22Rv1 (cell line): Measurements from ENCODE around the gene TMPRSS6.

Source experiments
- H3K27ac ChIP-seq: fragments of 450-650 bp; 2 replicates; pipeline ENCODE4 v1.5.1; 2017
- ZFX ChIP-seq: fragments of 450-650 bp; IDR thresholded peaks from 2 replicates; pipeline ENCODE4 v1.6.1; 2017; ENCODE audit warnings: antibody characterized with exemption, borderline replicate concordance
- TF ChIP-seq, protein P1 (sequence below): fragments of 450-650 bp; IDR thresholded peaks from 2 replicates; pipeline ENCODE4 v1.5.1; 2017; ENCODE audit warnings: mild to moderate bottlenecking

TMPRSS6 gene

DNA sequence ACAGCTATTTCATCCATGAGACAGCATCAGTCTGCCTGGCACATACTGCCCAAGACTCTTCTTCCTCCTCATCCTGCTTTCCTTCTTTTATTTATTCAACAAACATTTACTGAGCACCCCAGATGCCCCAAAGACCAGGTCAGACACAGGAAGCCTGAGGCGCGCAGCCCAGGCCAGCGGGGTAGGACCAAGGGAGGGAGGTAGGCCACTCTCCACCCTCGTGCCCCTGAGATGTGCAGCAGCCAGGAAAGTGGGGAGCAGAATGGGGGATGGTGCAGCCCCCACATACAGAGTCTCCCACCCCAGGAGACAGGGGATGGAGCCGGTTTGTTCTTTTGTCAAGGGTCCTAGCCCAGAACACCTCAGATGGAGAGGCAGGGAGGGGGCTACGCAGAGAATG lies 44.4 kb upstream of the TMPRSS6 start:
- H3K27ac ChIP-seq: no peak overlapping the region
- TF ChIP-seq ZFX: no peak
- TF ChIP-seq, protein P1, sequence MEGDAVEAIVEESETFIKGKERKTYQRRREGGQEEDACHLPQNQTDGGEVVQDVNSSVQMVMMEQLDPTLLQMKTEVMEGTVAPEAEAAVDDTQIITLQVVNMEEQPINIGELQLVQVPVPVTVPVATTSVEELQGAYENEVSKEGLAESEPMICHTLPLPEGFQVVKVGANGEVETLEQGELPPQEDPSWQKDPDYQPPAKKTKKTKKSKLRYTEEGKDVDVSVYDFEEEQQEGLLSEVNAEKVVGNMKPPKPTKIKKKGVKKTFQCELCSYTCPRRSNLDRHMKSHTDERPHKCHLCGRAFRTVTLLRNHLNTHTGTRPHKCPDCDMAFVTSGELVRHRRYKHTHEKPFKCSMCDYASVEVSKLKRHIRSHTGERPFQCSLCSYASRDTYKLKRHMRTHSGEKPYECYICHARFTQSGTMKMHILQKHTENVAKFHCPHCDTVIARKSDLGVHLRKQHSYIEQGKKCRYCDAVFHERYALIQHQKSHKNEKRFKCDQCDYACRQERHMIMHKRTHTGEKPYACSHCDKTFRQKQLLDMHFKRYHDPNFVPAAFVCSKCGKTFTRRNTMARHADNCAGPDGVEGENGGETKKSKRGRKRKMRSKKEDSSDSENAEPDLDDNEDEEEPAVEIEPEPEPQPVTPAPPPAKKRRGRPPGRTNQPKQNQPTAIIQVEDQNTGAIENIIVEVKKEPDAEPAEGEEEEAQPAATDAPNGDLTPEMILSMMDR: no peak

DNA sequence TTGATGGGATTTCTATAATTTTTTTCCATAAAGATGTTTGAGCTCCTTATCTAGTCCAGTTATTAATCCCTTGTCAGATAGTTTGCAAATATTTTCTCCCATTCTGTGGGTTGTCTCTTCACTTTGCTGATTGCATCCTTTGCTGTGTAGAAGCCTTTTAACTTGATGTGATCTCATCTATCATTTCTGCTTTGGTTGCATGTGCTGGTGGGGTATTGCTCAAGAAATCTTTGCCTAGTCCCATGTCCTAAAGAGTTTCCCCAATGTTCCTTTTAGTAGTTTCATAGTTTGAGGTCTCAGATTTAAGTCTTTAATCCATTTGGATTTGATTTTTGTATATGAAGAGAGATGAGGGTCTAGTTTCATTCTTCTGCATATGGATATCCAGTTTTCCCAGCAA lies 41.9 kb upstream of the TMPRSS6 start:
- H3K27ac ChIP-seq: no peak overlapping the region
- no peak for TF ChIP-seq ZFX
- TF ChIP-seq, protein P1: no peak

DNA sequence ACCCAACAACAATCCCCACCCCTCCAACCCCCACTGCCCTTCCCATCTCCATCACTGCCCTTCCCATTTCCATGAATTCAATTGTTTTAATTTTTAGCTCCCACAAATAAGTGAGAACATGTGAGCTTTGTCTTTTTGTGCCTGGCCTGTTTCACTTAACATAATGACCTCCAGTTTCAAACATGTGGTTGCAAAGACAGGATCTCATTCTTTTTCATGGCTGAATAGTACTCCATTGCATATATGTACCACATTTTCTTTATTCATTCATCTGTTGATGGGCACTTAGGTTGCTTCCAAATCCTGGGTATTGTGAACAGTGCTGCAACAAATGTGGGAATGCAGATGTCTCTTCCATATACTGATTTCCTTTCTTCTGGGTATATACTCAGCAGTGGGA lies 41.2 kb upstream of the TMPRSS6 start:
- no peak for TF ChIP-seq ZFX
- TF ChIP-seq, protein P1: no peak
- no peak overlapping the region for H3K27ac ChIP-seq

DNA sequence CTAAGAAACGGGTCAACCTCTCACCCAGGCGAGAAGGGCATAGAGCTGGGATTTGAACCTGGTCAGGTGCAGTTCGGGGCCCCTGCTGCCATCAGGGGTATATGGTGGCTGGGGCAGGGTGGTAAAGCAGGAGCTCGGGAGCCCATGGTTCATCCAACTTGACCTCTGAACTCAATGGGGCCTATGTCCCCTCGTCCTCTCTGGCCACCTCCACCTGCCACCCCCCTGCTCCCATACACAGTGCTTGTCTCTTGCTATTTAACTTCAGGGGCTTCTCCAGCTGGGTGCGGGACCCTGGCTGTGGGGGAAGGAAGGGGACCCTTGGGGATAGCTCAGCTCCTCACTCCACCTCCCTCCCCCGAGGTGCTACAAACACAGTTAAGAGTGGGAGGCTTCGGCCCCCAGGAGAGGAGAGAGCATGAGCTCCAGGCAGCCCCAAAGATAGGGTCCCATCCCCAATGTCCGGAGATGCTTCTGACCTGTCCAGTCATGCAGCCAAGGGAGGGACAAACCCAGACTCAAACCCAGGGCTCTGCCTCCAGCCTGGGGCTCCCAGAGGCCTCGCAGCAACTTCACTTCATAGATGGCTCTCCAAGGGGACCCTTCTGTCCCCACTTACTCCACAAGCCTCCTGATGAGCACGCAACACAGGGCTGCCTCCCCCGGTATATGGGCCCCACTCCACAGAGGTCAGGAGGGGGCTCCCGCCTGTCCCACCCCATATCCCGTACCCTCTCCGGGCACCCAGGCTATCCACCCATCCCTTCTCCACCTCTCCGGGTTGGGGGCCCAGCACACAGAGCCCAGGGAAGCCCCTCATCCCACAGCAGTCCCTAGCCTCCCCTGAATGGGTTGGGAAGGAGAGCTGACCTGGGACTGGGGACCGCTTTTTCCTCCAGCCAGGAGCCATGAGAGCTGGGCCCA lies 39.5 kb upstream of the TMPRSS6 start:
- no peak for TF ChIP-seq ZFX
- TF ChIP-seq, protein P1: no peak

DNA sequence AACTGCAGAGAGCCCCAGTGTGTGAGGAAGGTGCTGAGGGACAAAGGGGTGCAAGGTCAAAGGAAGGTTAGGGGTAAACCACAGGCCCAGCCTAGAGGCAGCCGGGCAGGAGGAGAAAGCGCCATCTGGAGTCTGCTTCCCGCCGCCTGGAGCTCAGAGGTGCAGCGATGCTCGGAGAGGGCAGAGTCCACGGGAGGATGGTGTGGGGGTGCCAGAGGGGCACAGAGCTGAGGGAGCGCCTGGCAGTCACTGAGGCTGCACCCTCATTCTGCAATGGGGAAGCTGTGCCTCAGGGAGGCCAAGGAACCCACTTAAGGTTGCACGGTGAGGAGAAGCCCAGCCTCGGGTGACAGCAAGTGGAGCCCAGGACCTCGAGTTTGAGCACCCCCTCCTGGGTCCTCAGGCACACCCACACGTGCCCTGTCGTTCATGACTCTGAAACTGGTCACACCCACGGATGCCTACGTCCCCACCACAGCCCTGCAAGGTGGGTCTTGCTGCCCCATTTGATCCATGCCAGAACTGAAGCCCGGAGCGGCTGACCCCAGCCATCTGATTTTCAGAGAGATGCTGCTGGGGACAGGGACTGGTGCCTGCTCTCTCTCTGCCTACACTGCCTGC lies 38.6 kb upstream of the TMPRSS6 start:
- TF ChIP-seq, protein P1: no peak
- no peak for TF ChIP-seq ZFX
- no peak overlapping the region for H3K27ac ChIP-seq

More for the DNA sequence above, 39.5 kb upstream of the TMPRSS6 start:
- no peak overlapping the region for H3K27ac ChIP-seq

DNA sequence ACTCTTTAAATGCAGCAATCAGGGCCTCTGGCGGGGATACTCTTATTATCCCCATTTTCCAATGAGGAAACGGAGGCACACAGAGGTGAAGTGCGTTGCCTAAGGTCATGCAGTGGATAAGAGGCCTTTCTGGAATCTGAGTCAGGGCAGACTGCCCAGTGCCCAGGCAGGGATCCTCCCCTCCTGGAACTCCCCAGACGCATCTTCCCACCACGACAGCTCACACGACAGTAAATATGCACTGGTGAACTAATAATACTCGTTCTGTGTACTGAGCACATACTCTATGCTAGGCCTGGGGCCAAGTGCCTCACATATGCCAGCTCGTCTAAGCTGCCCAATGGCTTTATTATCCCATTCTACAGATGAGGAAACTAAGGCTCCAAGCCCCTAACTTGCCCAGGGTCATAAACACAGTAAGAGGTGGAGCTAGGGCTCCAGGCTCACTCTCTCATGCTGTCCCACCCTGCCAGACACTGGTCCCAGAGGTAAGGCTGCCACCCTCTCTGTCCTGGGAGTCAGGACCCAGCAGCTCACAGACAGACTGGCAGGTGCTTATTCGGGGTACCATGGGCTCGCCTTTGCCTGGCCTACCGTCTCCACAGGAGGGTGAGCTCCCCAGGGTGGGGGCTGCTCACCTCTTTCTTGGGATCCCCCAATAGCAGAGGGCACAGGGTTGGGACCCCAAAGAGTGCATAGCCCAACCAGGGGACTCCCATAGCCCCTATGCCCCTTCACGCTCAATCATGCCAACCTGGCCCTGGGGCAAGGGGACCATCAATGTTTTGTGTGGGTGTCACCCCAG lies 37.9 kb upstream of the TMPRSS6 start:
- no peak for TF ChIP-seq ZFX
- TF ChIP-seq, protein P1: no peak
- no peak overlapping the region for H3K27ac ChIP-seq
